GM12878 (cell line): ENCODE data around the gene ZSCAN32. TPM values are rescaled to one million over a fixed set of nuclear protein-coding genes. Genes with fewer than 3 reads are reported as not detected.

Experiments used
- CBX5 ChIP-seq: sonication (generic); IDR thresholded peaks from 2 replicates; pipeline ENCODE4 v1.6.1; 2016; ENCODE audit warnings: low read depth, moderate library complexity, mild to moderate bottlenecking, inconsistent platforms
- CEBPZ ChIP-seq: fragments of 150-350 bp; IDR thresholded peaks from 2 replicates; pipeline ENCODE4 v1.6.1; 2016; ENCODE audit warnings: low read depth, low read length
- RB1 ChIP-seq: fragments of 450-650 bp; formaldehyde crosslinking; IDR thresholded peaks from 2 replicates; pipeline ENCODE4 v1.6.1; 2017; ENCODE audit warnings: mild to moderate bottlenecking, borderline replicate concordance
- RCOR1 ChIP-seq: conservative IDR thresholded peaks from 2 replicates; pipeline ENCODE4 v1.6.1; 2012; ENCODE audit warnings: low read depth, low read length, improper control_type of control experiment
- RELA ChIP-seq: fragments of 450-650 bp; IDR thresholded peaks from 2 replicates; pipeline ENCODE4 v1.8.0; 2014; ENCODE audit warnings: borderline replicate concordance; ENCODE audit not compliant: partially characterized antibody
- SKIL ChIP-seq: fragments of 450-650 bp; IDR thresholded peaks from 2 replicates; pipeline ENCODE4 v1.6.1; 2017; ENCODE audit warnings: mild to moderate bottlenecking, low read depth, inconsistent platforms; ENCODE audit not compliant: poor library complexity, severe bottlenecking
- SMAD5 ChIP-seq: IDR thresholded peaks from 2 replicates; pipeline ENCODE4 v1.6.1; 2016; ENCODE audit warnings: antibody characterized with exemption, low read depth
- SREBF1 ChIP-seq: IDR thresholded peaks from 2 replicates; pipeline ENCODE4 v1.6.1; 2012; ENCODE audit warnings: mild to moderate bottlenecking, low read length
- SUPT20H ChIP-seq: IDR thresholded peaks from 2 replicates; pipeline ENCODE4 v1.6.1; 2011; ENCODE audit warnings: low read depth, mild to moderate bottlenecking, low read length, moderate library complexity, borderline replicate concordance; ENCODE audit not compliant: control insufficient read depth
- USF2 ChIP-seq: IDR thresholded peaks from 2 replicates; pipeline ENCODE4 v1.6.1; 2011; ENCODE audit warnings: low read depth, low read length, improper control_type of control experiment, borderline replicate concordance
- ZBTB11 ChIP-seq: fragments of 450-650 bp; formaldehyde crosslinking; IDR thresholded peaks from 2 replicates; pipeline ENCODE4 v1.5.0; 2022; ENCODE audit warnings: mild to moderate bottlenecking, missing genetic modification characterization
- ZZZ3 ChIP-seq: IDR thresholded peaks from 2 replicates; pipeline ENCODE4 v1.6.1; 2011; ENCODE audit warnings: low read depth; ENCODE audit not compliant: control insufficient read depth, insufficient read length
- polyA plus RNA-seq, 11 experiments: library from polyadenylated mRNA; depleted of rRNA in 4 of 11; unstranded in 6 of 11; stranded (reverse) in 5 of 11; fragments of >200 nt; fragmentation: Nextera tagmentation in 4 of 11; fragmentation: Illumina TruSeq in 1 of 11; extraction: Ambion mirVana in 4 of 11; extraction: Trizol in 1 of 11; gene quantifications; 1 replicate in 1 of 11; 2 replicates in 10 of 11; pipeline versions ENCODE4 v1.2.1 to v1.2.3, GENCODE V29; 2011 to 2016; ENCODE audit warnings: inconsistent platforms in 2 of 11, missing spikeins in 2 of 11, low read depth in 1 of 11
- total RNA-seq, 4 experiments: library from RNA; depleted of rRNA in 3 of 4; stranded (reverse); fragments of >200 nt in 3 of 4; fragmentation: Illumina TruSeq in 1 of 4; extraction: Trizol in 1 of 4; gene quantifications; 2 replicates each; pipeline versions ENCODE4 v1.2.1 to v1.2.3, GENCODE V29; 2013 to 2021
- TF ChIP-seq, protein P1 (sequence below): fragments of 450-650 bp; formaldehyde crosslinking; IDR thresholded peaks from 2 replicates; pipeline ENCODE4 v1.4.0; 2020; ENCODE audit warnings: mild to moderate bottlenecking, moderate library complexity

ZSCAN32 gene
- total and polyA plus RNA-seq, 10 of the 15 experiments (the other 5 are each of a cell fraction or from before 2014, with no cell fraction given): 9.6 to 23.8 (median 15.5) TPM

DNA sequence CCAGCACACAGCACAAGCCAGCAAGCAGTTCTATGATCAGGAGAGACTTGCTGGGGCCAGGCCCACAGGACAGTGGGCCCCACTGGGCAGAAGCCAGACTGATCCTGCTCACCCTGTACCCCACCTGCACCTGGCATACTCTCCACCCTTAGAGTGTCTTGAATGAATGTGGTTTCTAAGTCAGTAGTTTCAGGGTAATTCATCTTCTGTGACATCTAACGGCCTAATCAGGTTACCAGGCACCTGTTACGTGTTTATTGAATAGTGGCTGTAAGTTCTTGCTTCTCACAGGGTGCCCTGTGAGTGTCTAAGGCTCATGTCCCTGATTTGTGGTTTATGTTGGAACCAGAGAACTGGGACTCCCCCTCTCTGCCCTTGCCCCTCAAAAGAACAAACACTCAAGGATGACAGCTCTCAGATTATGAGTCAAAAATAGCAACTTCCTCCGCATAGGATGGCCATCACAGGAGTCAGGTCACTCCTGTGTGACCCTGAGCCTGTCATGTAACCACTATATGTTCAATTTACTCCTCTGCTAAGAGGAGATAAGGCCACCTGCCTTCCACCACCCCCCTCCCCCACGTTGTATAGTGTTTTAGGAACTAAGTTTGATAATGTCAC lies 52.1 kb downstream of the ZSCAN32 start (continued):
- TF ChIP-seq SUPT20H (no peak), RB1 (no peak), SMAD5 (no peak), RCOR1 (no peak), ZZZ3 (no peak), SKIL (no peak), RELA (no peak), SREBF1 (no peak), ZBTB11 (CRISPR knock-in tag) (no peak), CEBPZ (no peak), USF2 (no peak), CBX5 (no peak)
- TF ChIP-seq, protein P1, sequence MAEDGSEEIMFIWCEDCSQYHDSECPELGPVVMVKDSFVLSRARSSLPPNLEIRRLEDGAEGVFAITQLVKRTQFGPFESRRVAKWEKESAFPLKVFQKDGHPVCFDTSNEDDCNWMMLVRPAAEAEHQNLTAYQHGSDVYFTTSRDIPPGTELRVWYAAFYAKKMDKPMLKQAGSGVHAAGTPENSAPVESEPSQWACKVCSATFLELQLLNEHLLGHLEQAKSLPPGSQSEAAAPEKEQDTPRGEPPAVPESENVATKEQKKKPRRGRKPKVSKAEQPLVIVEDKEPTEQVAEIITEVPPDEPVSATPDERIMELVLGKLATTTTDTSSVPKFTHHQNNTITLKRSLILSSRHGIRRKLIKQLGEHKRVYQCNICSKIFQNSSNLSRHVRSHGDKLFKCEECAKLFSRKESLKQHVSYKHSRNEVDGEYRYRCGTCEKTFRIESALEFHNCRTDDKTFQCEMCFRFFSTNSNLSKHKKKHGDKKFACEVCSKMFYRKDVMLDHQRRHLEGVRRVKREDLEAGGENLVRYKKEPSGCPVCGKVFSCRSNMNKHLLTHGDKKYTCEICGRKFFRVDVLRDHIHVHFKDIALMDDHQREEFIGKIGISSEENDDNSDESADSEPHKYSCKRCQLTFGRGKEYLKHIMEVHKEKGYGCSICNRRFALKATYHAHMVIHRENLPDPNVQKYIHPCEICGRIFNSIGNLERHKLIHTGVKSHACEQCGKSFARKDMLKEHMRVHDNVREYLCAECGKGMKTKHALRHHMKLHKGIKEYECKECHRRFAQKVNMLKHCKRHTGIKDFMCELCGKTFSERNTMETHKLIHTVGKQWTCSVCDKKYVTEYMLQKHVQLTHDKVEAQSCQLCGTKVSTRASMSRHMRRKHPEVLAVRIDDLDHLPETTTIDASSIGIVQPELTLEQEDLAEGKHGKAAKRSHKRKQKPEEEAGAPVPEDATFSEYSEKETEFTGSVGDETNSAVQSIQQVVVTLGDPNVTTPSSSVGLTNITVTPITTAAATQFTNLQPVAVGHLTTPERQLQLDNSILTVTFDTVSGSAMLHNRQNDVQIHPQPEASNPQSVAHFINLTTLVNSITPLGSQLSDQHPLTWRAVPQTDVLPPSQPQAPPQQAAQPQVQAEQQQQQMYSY (CRISPR knock-in tag): no peak
